MM.1S (cell line): ENCODE measurements around the gene WIPF3.

Experiments
- DNase-seq: peaks from one replicate; pipeline ENCODE4 v3.0.0-alpha.2; 2015
- H2AFZ ChIP-seq: fragments of 300-600 bp; sonication (generic); 2 replicates; pipeline ENCODE4 v1.6.0; 2016; ENCODE audit warnings: antibody characterized with exemption, low read length
- H3F3A ChIP-seq: fragments of 300-600 bp; sonication (generic); 2 replicates; pipeline ENCODE4 v1.6.1; 2016; ENCODE audit warnings: mild to moderate bottlenecking, antibody characterized with exemption, low read length, moderate library complexity, mixed read lengths; ENCODE audit not compliant: insufficient read depth
- H3K27ac ChIP-seq: fragments of 300-600 bp; sonication (generic); 2 replicates; pipeline ENCODE4 v1.5.1; 2016; ENCODE audit warnings: mild to moderate bottlenecking, low read length
- H3K27me3 ChIP-seq: fragments of 300-600 bp; sonication (generic); replicated peaks from 2 replicates; pipeline ENCODE4 v1.6.0; 2016; ENCODE audit warnings: low read length; ENCODE audit not compliant: insufficient read depth
- H3K36me3 ChIP-seq: fragments of 300-600 bp; sonication (generic); replicated peaks from 2 replicates; pipeline ENCODE4 v1.6.1; 2016; ENCODE audit warnings: mild to moderate bottlenecking, low read length, mixed read lengths; ENCODE audit not compliant: insufficient read depth
- H3K4me1 ChIP-seq: fragments of 300-600 bp; sonication (generic); 2 replicates; pipeline ENCODE4 v1.6.1; 2016; ENCODE audit warnings: low read length, mixed read lengths
- H3K4me2 ChIP-seq: fragments of 300-600 bp; sonication (generic); 2 replicates; pipeline ENCODE4 v1.6.0; 2016; ENCODE audit warnings: low read depth, low read length
- H3K4me3 ChIP-seq: fragments of 300-600 bp; sonication (generic); 2 replicates; pipeline ENCODE4 v1.5.1; 2016; ENCODE audit warnings: low read length, mixed read lengths
- H3K79me2 ChIP-seq: fragments of 300-600 bp; sonication (generic); 2 replicates; pipeline ENCODE4 v1.6.1; 2016; ENCODE audit warnings: mixed run types, low read length, mixed read lengths
- H3K9ac ChIP-seq: fragments of 300-600 bp; sonication (generic); 2 replicates; pipeline ENCODE4 v1.6.1; 2016; ENCODE audit warnings: low read length, mixed read lengths
- H3K9me2 ChIP-seq: fragments of 300-600 bp; sonication (generic); replicated peaks from 2 replicates; pipeline ENCODE4 v1.6.1; 2016; ENCODE audit warnings: mild to moderate bottlenecking, low read length, mixed read lengths; ENCODE audit not compliant: insufficient read depth
- H3K9me3 ChIP-seq: fragments of 300-600 bp; sonication (generic); replicated peaks from 2 replicates; pipeline ENCODE4 v1.6.1; 2016; ENCODE audit warnings: mild to moderate bottlenecking, low read length, mixed read lengths; ENCODE audit not compliant: insufficient read depth
- H4K20me1 ChIP-seq: fragments of 300-600 bp; sonication (generic); 2 replicates; pipeline ENCODE4 v1.6.1; 2016; ENCODE audit warnings: mild to moderate bottlenecking, low read length, moderate library complexity, mixed read lengths; ENCODE audit not compliant: insufficient read depth
- CTCF ChIP-seq: fragments of 300-600 bp; sonication (generic); IDR thresholded peaks from 2 replicates; pipeline ENCODE4 v1.5.1; 2016; ENCODE audit warnings: antibody characterized with exemption, low read length, mixed read lengths
- EZH2 ChIP-seq: fragments of 300-600 bp; sonication (generic); optimal IDR thresholded peaks from 2 replicates; pipeline ENCODE3; 2017; ENCODE audit warnings: low read depth, mild to moderate bottlenecking, antibody characterized with exemption, low read length, mixed read lengths
- EZH2phosphoT487 ChIP-seq: fragments of 300-600 bp; sonication (generic); IDR thresholded peaks from 2 replicates; pipeline ENCODE4 v1.6.1; 2018; ENCODE audit warnings: antibody characterized with exemption, low read length

The WIPF3 gene

DNA sequence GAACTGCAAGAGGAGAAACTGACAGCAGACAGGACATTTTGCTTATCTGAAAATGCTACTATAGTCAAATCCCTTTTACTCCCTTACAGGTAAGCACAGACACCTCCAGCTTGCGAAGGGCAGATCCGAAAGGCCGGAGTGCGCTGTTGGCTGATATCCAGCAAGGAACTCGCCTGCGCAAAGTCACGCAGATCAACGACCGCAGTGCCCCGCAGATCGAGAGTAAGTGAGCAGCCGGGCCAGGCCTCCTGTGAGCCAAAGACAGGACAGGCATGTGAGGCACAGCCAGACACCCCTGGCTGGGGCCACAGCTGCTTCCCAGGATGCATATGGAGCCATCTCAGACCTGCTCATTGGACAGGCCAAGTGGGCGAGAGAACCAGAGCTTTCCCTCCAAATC lies 69.4 kb downstream of the WIPF3 start:
- Histone ChIP-seq H3K4me2 (no peak overlapping the region), H3F3A (no peaks in the 10 kb centered on the region; the same call in 1 of the 2 replicates), H4K20me1 (no peaks in the 10 kb centered on the region), H3K36me3 (no peaks in the 10 kb centered on the region), H3K9ac (no peak overlapping the region), H3K4me1 (peaks cover 15% of the 10 kb centered on the region), H3K9me2 (no peaks in the 10 kb centered on the region), H3K4me3 (no peak overlapping the region), H3K79me2 (no peaks in the 10 kb centered on the region), H2AFZ (no peak overlapping the region), H3K27ac (no peak overlapping the region), H3K9me3 (no peaks in the 10 kb centered on the region), H3K27me3 (no peaks in the 10 kb centered on the region)
- no peak for DNase-seq
- TF ChIP-seq CTCF: no peak
- TF ChIP-seq EZH2: no peak
- TF ChIP-seq EZH2phosphoT487: no peak

DNA sequence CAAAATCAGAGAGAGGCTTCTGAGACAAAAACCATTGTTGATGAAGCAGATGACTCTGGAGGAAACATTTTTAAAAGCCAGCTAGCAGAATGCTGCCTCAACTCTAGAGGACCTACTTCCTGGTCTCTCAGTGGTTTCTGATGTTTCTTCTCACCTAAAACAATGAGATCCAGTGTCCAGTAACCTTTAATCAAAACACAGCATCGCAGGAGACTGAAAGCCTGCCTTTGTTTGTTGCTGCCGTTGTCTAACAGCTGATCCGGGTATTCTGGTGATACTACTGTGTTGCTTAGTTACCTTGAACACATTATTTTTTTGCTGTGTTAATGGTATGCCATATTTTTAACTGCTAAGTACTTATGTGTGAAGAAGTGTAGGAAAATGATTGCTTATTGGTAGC lies 70.9 kb downstream of the WIPF3 start:
- Histone ChIP-seq H3K9ac (no peak overlapping the region), H3K9me2 (no peaks in the 10 kb centered on the region), H3K4me3 (no peak overlapping the region), H3K36me3 (no peaks in the 10 kb centered on the region), H4K20me1 (no peaks in the 10 kb centered on the region), H3K27ac (no peak overlapping the region), H2AFZ (no peak overlapping the region), H3K4me2 (no peak overlapping the region), H3K27me3 (no peaks in the 10 kb centered on the region), H3K4me1 (peaks cover 15% of the 10 kb centered on the region), H3K9me3 (no peaks in the 10 kb centered on the region), H3F3A (no peaks in the 10 kb centered on the region; the same call in 1 of the 2 replicates), H3K79me2 (no peaks in the 10 kb centered on the region)
- TF ChIP-seq EZH2phosphoT487 (no peak), EZH2 (no peak), CTCF (no peak)
- DNase-seq: no peak

- Histone ChIP-seq H3K9me2 (no peaks in the 10 kb centered on the region), H3K4me1 (peaks cover 11% of the 10 kb centered on the region), H3F3A (no peaks in the 10 kb centered on the region; the same call in 1 of the 2 replicates), H2AFZ (no peak overlapping the region), H3K9me3 (no peaks in the 10 kb centered on the region), H3K27me3 (no peaks in the 10 kb centered on the region), H4K20me1 (no peaks in the 10 kb centered on the region), H3K27ac (no peak overlapping the region), H3K9ac (no peak overlapping the region), H3K36me3 (no peaks in the 10 kb centered on the region), H3K4me2 (no peak overlapping the region), H3K79me2 (no peaks in the 10 kb centered on the region), H3K4me3 (no peak overlapping the region)
- no peak for TF ChIP-seq EZH2phosphoT487
- peak; percentile 70 for TF ChIP-seq CTCF
- DNase-seq: peak; percentile 55
Measured at GRCh38 chr7:29878081-29878688, 71.9 kb downstream of the WIPF3 start.
